Ascending aorta (tissue), 2 donors: ENCODE results near the gene SCNN1G. TPM values are rescaled to one million over a fixed set of nuclear protein-coding genes. Genes with fewer than 3 reads are reported as not detected.

ENCODE experiments used
- DNase-seq, 2 donors: peaks; one replicate each; pipeline ENCODE4 v3.0.0-alpha.2; 2019; ENCODE audit warnings: low spot score in 2 of 2
- H3K27ac ChIP-seq, 2 donors: fragments of 200-600 bp; sonication (generic); one replicate each; pipeline ENCODE4 v1.5.1; 2016 to 2017; ENCODE audit warnings: mild to moderate bottlenecking in 1 of 2
- H3K27me3 ChIP-seq: fragments of 200-600 bp; sonication (generic); one replicate; pipeline ENCODE4 v1.5.1; 2017
- H3K36me3 ChIP-seq, 2 donors: fragments of 200-600 bp; sonication (generic); one replicate each; pipeline ENCODE4 v1.5.1; 2016
- H3K4me1 ChIP-seq, 2 donors: fragments of 200-600 bp; sonication (generic); one replicate each; pipeline ENCODE4 v1.5.1; 2016 to 2017; ENCODE audit warnings: mild to moderate bottlenecking in 1 of 2
- H3K4me3 ChIP-seq, 2 donors: fragments of 200-600 bp; sonication (generic); one replicate each; pipeline ENCODE4 v1.5.1; 2016 to 2017; ENCODE audit warnings: mild to moderate bottlenecking in 1 of 2
- H3K9me3 ChIP-seq, 2 donors: fragments of 200-600 bp; sonication (generic); one replicate each; pipeline ENCODE4 v1.5.1; 2016
- CTCF ChIP-seq, 3 experiments: fragments of 200-600 bp in 2 of 3; fragments of 450-650 bp in 1 of 3; sonication (generic) in 2 of 3; IDR thresholded peaks; one replicate each; pipeline ENCODE4 v1.5.1; 2016 to 2019; ENCODE audit warnings: antibody characterized with exemption in 3 of 3, mild to moderate bottlenecking in 1 of 3, moderate library complexity in 1 of 3
- intact Hi-C: fragments of 100-400 bp; cut with DNase I; formaldehyde crosslinking; loops from one replicate; pipeline ENCODE4 v1.15.1; 2023
- total RNA-seq: library from RNA; depleted of rRNA; stranded (reverse); fragments of >200 nt; gene quantifications from one replicate; pipeline ENCODE4 v1.1.0, GENCODE V29; 2016

Gene SCNN1G
- total RNA-seq, 1 donor from 2014 or later = not detected

- intact Hi-C loops = no loop called here
- no peak overlapping the region for H3K4me3 ChIP-seq
- no peaks in the 10 kb centered on the region for H3K9me3 ChIP-seq
- no peak for TF ChIP-seq CTCF (IDR thresholded peaks at IDR 0.05)
- no peak overlapping the region for H3K27ac ChIP-seq
- no peaks in the 10 kb centered on the region for H3K4me1 ChIP-seq
- no peaks in the 10 kb centered on the region for H3K27me3 ChIP-seq
- H3K36me3 ChIP-seq = no peaks in the 10 kb centered on the region
- DNase-seq = no peak
Observed at GRCh38 chr16:23156110-23156509, 26.4 kb upstream of the SCNN1G start.

- no peaks in the 10 kb centered on the region for H3K9me3 ChIP-seq
- intact Hi-C loops = no loop called here
- no peaks in the 10 kb centered on the region for H3K36me3 ChIP-seq
- no peak for DNase-seq
- H3K4me3 ChIP-seq = no peak overlapping the region
- no peak overlapping the region for H3K27ac ChIP-seq
- H3K27me3 ChIP-seq = no peaks in the 10 kb centered on the region
- no peaks in the 10 kb centered on the region for H3K4me1 ChIP-seq
- no peak for TF ChIP-seq CTCF (IDR thresholded peaks at IDR 0.05)
Observed at GRCh38 chr16:23156946-23157460, 25.5 kb upstream of the SCNN1G start.

- H3K27me3 ChIP-seq = no peaks in the 10 kb centered on the region
- intact Hi-C loops = no loop called here
- no peaks in the 10 kb centered on the region for H3K36me3 ChIP-seq
- no peak overlapping the region for H3K27ac ChIP-seq
- no peak overlapping the region for H3K4me3 ChIP-seq
- no peak for TF ChIP-seq CTCF (IDR thresholded peaks at IDR 0.05)
- no peaks in the 10 kb centered on the region for H3K4me1 ChIP-seq
- no peak for DNase-seq
- no peaks in the 10 kb centered on the region for H3K9me3 ChIP-seq
Observed at GRCh38 chr16:23158114-23158513, 24.4 kb upstream of the SCNN1G start.

GRCh38 chr16:23160082-23160481 lies 22.5 kb upstream of the SCNN1G start:
- H3K27ac ChIP-seq = no peak overlapping the region
- no peak for DNase-seq
- H3K9me3 ChIP-seq = peaks cover 0 to 5% of the 10 kb centered on the region in 2 donors
- TF ChIP-seq CTCF (IDR thresholded peaks at IDR 0.05) = no peak
- no peaks in the 10 kb centered on the region for H3K36me3 ChIP-seq
- no peaks in the 10 kb centered on the region for H3K4me1 ChIP-seq
- no peaks in the 10 kb centered on the region for H3K27me3 ChIP-seq
- intact Hi-C loops = no loop called here
- H3K4me3 ChIP-seq = no peak overlapping the region

- no peak overlapping the region for H3K4me3 ChIP-seq
- no peaks in the 10 kb centered on the region for H3K4me1 ChIP-seq
- no peak overlapping the region for H3K27ac ChIP-seq
- no peak for TF ChIP-seq CTCF (IDR thresholded peaks at IDR 0.05)
- no peak for DNase-seq
- no peaks in the 10 kb centered on the region for H3K27me3 ChIP-seq
- H3K9me3 ChIP-seq = peaks cover 0 to 7% of the 10 kb centered on the region in 2 donors
- H3K36me3 ChIP-seq = no peaks in the 10 kb centered on the region
- intact Hi-C loops = no loop called here
Observed at GRCh38 chr16:23160574-23160973, 22.0 kb upstream of the SCNN1G start.

- intact Hi-C loops = no loop called here
- Histone ChIP-seq H3K4me3 (no peak overlapping the region), H3K9me3 (peaks cover 0 to 7% of the 10 kb centered on the region in 2 donors), H3K36me3 (no peaks in the 10 kb centered on the region), H3K4me1 (no peaks in the 10 kb centered on the region), H3K27me3 (no peaks in the 10 kb centered on the region), H3K27ac (no peak overlapping the region)
- DNase-seq = no peak
- no peak for TF ChIP-seq CTCF (IDR thresholded peaks at IDR 0.05)
Observed at GRCh38 chr16:23163921-23164320, 18.6 kb upstream of the SCNN1G start.
